ENCODE results near the gene PRSS53.

PRSS53 gene

DNA sequence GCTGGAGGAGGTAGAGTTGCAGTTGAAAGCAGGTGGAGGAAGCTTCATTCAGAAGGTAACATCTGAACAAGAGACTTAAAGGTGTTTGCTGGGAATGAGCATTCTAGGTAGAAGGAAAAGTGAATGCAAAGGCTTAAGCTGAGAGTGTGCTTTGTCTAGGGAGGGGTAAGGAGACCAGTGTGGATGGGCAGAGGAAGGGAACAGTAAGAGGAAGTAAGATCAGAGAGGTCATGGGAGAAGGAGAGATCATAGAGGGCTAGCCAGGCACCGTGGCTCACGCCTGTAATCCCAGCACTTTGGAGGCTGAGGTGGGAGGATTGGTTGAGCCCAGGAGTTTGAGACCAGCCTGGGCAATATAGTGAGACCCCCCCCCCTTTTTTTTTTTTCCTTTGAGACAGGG lies 52.1 kb downstream of the PRSS53 start:
- peak; percentile 48 for DNase-seq

DNA sequence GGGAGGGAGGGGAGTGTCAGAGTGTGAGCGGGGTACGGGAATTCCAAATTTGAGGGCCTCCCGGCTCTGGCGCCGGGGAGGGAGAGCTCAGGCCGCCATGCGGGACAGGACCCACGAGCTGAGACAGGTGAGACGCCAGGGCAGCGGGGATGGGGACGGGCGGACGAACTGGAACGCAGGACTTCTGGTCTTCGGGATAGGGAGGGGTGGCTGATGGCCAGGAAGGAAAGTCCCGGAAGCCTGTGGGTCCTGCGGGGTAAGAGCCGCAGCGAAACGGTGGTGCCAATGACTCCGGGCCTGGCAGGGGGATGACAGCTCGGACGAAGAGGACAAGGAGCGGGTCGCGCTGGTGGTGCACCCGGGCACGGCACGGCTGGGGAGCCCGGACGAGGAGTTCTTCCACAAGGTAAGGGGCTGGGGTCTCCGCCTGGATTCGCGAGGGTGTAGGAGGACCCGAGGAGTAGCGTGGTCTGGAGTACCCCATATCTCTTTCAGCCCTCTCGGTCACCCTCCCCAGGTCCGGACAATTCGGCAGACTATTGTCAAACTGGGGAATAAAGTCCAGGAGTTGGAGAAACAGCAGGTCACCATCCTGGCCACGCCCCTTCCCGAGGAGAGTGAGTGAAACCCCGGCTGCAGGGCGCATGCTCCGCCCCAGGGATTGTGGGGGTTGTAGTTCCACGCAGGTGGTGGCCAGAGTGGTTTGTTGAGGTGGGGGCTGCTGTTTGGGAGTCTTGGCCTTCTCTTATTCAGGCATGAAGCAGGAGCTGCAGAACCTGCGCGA lies 54.8 kb downstream of the PRSS53 start:
- peak; percentile 95 for DNase-seq
